Measurements from ENCODE around the gene ATP2B1. TPM values are rescaled to one million over a fixed set of nuclear protein-coding genes. Genes with fewer than 3 reads are reported as not detected.

Gene ATP2B1
- total and polyA plus RNA-seq, 2 donors (not counting 3 experiments of a cell fraction or from before 2014, with no cell fraction given) = 6.4 to 28.0 TPM

DNA sequence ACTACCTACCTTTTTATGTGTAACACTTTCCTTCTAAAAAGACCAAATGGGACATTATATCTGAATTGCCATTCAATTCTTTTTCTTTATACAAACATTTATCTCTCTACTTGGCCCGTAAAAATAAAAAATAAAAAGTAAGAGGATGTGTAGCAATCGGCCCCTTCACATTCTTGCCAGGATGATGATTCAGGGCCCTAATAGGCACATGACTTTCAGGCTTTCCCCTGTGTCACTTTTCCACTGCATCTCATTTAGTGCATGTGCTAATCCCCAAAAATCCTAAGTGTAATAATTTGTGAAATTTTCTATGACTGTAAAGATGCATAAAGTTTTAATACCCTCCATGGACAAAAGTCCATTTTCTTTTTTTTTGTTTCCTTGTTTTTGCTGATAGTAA lies 23.0 kb upstream of the ATP2B1 start:
- CTCF ChIA-PET = no interaction called here
- Histone ChIP-seq H3K79me2 (ENCODE audit: control insufficient read depth, insufficient read depth, low read length) (no peaks in the 10 kb centered on the region), H3K9ac (replicated peaks; ENCODE audit: extremely low read depth, insufficient read depth, low read length) (no peak overlapping the region), H3K9me3 (replicated peaks; ENCODE audit: control insufficient read depth, insufficient read depth, low read length) (no peaks in the 10 kb centered on the region), H3K27me3 (ENCODE audit: control insufficient read depth in 2 of 2, insufficient read depth in 2 of 2, low read length in 2 of 2) (no peaks in the 10 kb centered on the region), H3K4me2 (ENCODE audit: insufficient read depth, low read length) (no peak overlapping the region), H2AFZ (ENCODE audit: low read depth, low read length) (no peak overlapping the region), H3K36me3 (ENCODE audit: control insufficient read depth in 2 of 2, extremely low read depth in 1 of 2, insufficient read depth in 2 of 2, low read length in 2 of 2) (no peaks in the 10 kb centered on the region), H4K20me1 (replicated peaks; ENCODE audit: control insufficient read depth, extremely low read depth, insufficient read depth, low read length) (no peaks in the 10 kb centered on the region), H3K4me1 (ENCODE audit: control insufficient read depth, extremely low read depth, insufficient read depth, low read length) (no peaks in the 10 kb centered on the region), H3K27ac (ENCODE audit: insufficient read depth, low read depth, low read length) (no peak overlapping the region), H3K9me1 (replicated peaks; ENCODE audit: control insufficient read depth, extremely low read depth, insufficient read depth, low read length) (no peaks in the 10 kb centered on the region), H3K4me3 (replicated peaks in 1 of 3; ENCODE audit: insufficient read depth in 1 of 3, low read depth in 1 of 3, low read length in 3 of 3) (no peak overlapping the region)
- dilution Hi-C loops (cut with MboI; ENCODE audit: extremely low pct_ligation_motif_present, low sequenced_read_pairs) = no loop called here
- no TSS peak for BruUV-seq (replicated peaks)
- DNase-seq (ENCODE audit: low read depth, low spot score) = no peak
- FAIRE-seq = no peak
- POLR2A ChIA-PET = no interaction called here
- TF ChIP-seq, protein P1, sequence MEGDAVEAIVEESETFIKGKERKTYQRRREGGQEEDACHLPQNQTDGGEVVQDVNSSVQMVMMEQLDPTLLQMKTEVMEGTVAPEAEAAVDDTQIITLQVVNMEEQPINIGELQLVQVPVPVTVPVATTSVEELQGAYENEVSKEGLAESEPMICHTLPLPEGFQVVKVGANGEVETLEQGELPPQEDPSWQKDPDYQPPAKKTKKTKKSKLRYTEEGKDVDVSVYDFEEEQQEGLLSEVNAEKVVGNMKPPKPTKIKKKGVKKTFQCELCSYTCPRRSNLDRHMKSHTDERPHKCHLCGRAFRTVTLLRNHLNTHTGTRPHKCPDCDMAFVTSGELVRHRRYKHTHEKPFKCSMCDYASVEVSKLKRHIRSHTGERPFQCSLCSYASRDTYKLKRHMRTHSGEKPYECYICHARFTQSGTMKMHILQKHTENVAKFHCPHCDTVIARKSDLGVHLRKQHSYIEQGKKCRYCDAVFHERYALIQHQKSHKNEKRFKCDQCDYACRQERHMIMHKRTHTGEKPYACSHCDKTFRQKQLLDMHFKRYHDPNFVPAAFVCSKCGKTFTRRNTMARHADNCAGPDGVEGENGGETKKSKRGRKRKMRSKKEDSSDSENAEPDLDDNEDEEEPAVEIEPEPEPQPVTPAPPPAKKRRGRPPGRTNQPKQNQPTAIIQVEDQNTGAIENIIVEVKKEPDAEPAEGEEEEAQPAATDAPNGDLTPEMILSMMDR (IDR thresholded peaks at IDR 0.05; ENCODE audit: extremely low read depth in 1 of 2, insufficient read depth in 1 of 2, low read depth in 1 of 2, low read length in 2 of 2) = no peak
- TF ChIP-seq, protein P2, sequence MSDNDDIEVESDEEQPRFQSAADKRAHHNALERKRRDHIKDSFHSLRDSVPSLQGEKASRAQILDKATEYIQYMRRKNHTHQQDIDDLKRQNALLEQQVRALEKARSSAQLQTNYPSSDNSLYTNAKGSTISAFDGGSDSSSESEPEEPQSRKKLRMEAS (IDR thresholded peaks at IDR 0.05; ENCODE audit: insufficient read depth, insufficient read length) = no peak
- TF ChIP-seq FOS (IDR thresholded peaks at IDR 0.05; ENCODE audit: borderline replicate concordance, insufficient read depth, low read length) (no peak), GATA2 (IDR thresholded peaks at IDR 0.05; ENCODE audit: insufficient read depth, insufficient read length, low read depth, low read length) (no peak), POLR2AphosphoS5 (IDR thresholded peaks at IDR 0.05; ENCODE audit: insufficient read depth, low read depth, low read length) (no peak)
- intact Hi-C loops (cut with micrococcal nuclease) = no loop called here

DNA sequence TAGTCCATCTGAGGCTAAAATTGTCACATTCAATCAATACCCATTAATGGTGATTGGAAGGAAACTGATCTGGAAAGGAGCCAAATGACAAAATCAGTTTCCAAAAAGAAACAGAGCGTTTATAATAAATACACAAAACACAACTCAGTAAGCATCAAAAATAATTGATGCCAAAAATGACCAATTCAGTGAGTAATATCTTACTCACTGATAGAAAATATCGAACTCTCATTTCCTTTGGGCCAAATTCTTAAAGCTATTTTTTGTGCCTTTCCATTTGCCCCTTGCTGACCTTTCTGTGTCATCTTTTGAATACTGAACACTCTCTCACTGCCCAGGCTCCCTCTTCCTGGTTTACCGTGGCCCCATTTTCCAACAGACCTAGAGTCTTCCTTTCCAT lies 22.5 kb upstream of the ATP2B1 start:
- Histone ChIP-seq H3K36me3 (ENCODE audit: control insufficient read depth in 2 of 2, extremely low read depth in 1 of 2, insufficient read depth in 2 of 2, low read length in 2 of 2) (no peaks in the 10 kb centered on the region), H3K27me3 (ENCODE audit: control insufficient read depth in 2 of 2, insufficient read depth in 2 of 2, low read length in 2 of 2) (no peaks in the 10 kb centered on the region), H3K27ac (ENCODE audit: insufficient read depth, low read depth, low read length) (no peak overlapping the region), H3K79me2 (ENCODE audit: control insufficient read depth, insufficient read depth, low read length) (no peaks in the 10 kb centered on the region), H3K4me2 (ENCODE audit: insufficient read depth, low read length) (no peak overlapping the region), H3K4me3 (replicated peaks in 1 of 3; ENCODE audit: insufficient read depth in 1 of 3, low read depth in 1 of 3, low read length in 3 of 3) (no peak overlapping the region), H3K9ac (replicated peaks; ENCODE audit: extremely low read depth, insufficient read depth, low read length) (no peak overlapping the region), H3K4me1 (ENCODE audit: control insufficient read depth, extremely low read depth, insufficient read depth, low read length) (no peaks in the 10 kb centered on the region), H3K9me1 (replicated peaks; ENCODE audit: control insufficient read depth, extremely low read depth, insufficient read depth, low read length) (no peaks in the 10 kb centered on the region), H3K9me3 (replicated peaks; ENCODE audit: control insufficient read depth, insufficient read depth, low read length) (no peaks in the 10 kb centered on the region), H4K20me1 (replicated peaks; ENCODE audit: control insufficient read depth, extremely low read depth, insufficient read depth, low read length) (no peaks in the 10 kb centered on the region), H2AFZ (ENCODE audit: low read depth, low read length) (no peak overlapping the region)
- intact Hi-C loops (cut with micrococcal nuclease) (no loop called here), dilution Hi-C loops (cut with MboI; ENCODE audit: extremely low pct_ligation_motif_present, low sequenced_read_pairs) (no loop called here)
- ChIA-PET CTCF (no interaction called here), POLR2A (no interaction called here)
- FAIRE-seq (no peak), DNase-seq (ENCODE audit: low read depth, low spot score) (no peak)
- TF ChIP-seq JUN (IDR thresholded peaks at IDR 0.05; ENCODE audit: borderline replicate concordance, insufficient read depth, insufficient read length, low read depth) = no peak
- no peak for TF ChIP-seq MYC (IDR thresholded peaks at IDR 0.05; ENCODE audit: low read depth, low read length)
- peak; percentile 52 for TF ChIP-seq FOS (IDR thresholded peaks at IDR 0.05; ENCODE audit: borderline replicate concordance, insufficient read depth, low read length)
- TF ChIP-seq, protein P2 (IDR thresholded peaks at IDR 0.05; ENCODE audit: insufficient read depth, insufficient read length) = no peak
- no TSS peak for BruUV-seq (replicated peaks)

Measured in endothelial cell of umbilical vein (primary cell).